ENCODE results near the gene GPR25. TPM values are rescaled to one million over a fixed set of nuclear protein-coding genes. Genes with fewer than 3 reads are reported as not detected.

The GPR25 gene
- total RNA-seq, 4 donors from 2014 or later, result not detected

DNA sequence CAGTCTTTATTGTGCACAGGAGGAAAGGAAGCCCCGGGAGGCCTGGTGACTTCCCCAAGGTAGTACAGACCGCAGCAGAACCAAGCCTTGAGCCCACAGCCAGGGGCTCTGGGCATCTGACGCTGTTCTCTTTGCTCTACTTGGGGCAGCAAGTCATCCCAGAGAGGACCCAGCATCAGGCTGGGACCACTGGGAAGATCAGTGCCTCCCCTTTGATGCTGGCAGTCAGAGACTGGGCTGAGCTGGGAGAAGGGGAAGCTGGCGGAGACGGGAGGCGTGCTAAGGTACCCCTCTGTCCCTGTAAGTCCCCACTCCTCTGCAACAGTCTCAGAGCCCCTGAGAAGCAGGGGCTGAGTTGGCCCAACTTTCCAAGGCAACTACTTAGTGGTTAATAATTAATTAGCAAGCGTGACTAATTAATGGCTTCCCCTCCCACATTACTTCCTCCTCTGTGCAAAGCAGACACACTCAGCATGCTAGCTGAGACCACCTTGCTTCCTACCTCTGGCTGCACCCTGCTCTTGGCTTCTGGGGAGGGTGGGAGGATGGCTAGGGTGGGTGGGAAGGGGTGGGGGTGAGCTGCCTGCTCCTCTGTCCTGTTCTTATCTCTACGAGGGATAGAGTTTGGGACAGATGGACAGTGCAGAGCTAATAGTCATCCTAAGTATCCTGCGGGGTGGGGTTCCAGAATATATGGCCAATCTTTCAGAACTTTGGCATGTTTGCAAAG, 23.2 kb downstream of the GPR25 start:
- TF ChIP-seq, protein P1, sequence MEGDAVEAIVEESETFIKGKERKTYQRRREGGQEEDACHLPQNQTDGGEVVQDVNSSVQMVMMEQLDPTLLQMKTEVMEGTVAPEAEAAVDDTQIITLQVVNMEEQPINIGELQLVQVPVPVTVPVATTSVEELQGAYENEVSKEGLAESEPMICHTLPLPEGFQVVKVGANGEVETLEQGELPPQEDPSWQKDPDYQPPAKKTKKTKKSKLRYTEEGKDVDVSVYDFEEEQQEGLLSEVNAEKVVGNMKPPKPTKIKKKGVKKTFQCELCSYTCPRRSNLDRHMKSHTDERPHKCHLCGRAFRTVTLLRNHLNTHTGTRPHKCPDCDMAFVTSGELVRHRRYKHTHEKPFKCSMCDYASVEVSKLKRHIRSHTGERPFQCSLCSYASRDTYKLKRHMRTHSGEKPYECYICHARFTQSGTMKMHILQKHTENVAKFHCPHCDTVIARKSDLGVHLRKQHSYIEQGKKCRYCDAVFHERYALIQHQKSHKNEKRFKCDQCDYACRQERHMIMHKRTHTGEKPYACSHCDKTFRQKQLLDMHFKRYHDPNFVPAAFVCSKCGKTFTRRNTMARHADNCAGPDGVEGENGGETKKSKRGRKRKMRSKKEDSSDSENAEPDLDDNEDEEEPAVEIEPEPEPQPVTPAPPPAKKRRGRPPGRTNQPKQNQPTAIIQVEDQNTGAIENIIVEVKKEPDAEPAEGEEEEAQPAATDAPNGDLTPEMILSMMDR (IDR thresholded peaks at IDR 0.05; ENCODE audit: low read depth), result no peak

DNA sequence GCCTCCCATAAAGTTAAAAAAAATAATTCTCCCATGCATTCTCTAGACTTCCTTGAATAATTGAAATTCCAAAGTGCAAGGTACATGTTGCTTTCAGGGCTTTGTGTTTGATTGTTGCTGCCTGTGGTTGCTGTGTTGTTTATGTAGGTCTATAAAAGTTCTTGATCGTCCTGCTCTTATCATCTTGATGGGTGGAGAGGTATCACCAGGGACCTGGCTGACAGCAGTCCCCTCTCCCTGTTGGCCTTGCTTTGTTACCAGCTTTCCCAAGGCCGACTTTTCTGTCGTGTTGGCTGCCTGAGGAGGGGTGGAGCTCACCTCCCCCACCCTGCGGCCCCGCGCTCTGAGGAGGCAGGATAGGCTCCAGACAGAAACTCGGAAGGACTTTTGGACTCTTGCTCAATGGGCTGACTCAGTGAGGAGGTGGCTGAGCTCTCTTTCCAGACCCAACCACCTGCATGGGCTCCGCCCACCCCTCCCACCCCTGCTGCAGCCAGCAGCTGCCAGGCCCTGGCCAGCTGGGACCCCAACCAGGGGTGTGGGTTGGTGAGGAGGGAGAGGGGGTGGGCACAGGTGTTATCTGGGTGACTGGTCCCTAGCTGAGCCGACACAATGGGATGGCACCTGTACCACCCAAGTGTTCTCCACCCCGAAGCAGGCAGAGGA, 23.9 kb downstream of the GPR25 start:
- TF ChIP-seq, protein P1 (IDR thresholded peaks at IDR 0.05; ENCODE audit: low read depth), result no peak

DNA sequence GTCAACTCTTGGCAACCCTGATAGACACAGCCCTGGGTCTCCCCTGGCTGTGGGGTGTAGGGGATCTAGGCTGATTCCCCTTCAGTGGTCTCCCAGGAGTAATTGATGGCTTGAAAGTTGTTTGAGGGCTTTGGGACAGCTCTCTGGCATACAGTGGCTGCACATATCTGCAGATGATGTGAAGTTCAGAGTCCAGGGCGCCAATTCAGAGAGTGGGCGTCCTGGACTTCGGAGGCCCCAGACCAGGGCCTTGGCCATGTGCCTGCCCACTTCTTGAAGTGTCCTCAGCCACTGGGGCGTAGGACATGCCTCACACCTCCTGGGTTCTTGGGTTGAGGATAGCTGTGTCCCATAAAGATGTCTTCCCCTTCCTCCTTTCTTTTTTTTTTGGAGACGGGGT, 24.5 kb downstream of the GPR25 start:
- TF ChIP-seq, protein P1 (IDR thresholded peaks at IDR 0.05; ENCODE audit: low read depth), result no peak

DNA sequence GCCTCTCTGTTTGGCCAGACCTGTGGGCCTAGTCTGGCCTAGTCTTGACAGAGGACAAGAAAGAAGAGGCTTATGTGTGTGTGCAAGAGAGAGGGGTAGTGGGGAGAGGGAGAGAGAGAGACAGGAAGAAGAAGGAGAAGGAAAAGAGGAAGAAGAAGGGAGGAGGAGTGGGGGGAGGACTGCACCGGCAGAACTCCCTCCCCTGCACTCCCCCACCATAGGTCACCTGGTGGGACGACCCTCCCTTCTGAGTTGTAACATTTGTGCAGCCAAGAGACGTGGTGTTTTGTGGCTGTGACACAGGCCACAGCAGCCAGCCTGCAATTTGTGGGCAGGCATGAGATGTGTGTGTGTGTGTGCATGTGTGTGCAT, 26.2 kb downstream of the GPR25 start:
- TF ChIP-seq, protein P1 (IDR thresholded peaks at IDR 0.05; ENCODE audit: low read depth), result no peak

DNA sequence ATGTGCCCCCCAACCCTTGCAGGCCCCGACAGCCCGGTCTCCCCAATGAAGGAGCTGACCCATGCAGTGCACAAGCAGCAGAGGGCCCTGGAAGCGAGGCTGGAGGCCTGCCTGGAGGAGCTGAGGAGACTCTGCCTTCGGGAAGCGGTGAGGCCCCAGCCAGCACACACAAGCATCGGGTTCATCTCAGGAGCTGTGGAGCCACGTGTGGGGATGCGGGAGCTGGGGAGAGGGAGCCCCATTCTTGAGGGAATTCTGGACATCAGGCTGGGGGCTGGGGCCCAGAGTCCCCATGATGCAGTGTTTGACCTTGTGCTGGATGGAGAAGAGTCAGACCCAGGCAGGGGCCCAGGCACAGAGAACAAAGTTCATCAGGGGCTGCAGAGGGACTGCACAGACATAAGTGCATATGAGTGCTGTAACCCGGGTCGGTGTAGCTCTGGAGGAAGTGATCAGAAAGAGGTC, 26.7 kb downstream of the GPR25 start:
- TF ChIP-seq, protein P1 (IDR thresholded peaks at IDR 0.05; ENCODE audit: low read depth), result no peak

DNA sequence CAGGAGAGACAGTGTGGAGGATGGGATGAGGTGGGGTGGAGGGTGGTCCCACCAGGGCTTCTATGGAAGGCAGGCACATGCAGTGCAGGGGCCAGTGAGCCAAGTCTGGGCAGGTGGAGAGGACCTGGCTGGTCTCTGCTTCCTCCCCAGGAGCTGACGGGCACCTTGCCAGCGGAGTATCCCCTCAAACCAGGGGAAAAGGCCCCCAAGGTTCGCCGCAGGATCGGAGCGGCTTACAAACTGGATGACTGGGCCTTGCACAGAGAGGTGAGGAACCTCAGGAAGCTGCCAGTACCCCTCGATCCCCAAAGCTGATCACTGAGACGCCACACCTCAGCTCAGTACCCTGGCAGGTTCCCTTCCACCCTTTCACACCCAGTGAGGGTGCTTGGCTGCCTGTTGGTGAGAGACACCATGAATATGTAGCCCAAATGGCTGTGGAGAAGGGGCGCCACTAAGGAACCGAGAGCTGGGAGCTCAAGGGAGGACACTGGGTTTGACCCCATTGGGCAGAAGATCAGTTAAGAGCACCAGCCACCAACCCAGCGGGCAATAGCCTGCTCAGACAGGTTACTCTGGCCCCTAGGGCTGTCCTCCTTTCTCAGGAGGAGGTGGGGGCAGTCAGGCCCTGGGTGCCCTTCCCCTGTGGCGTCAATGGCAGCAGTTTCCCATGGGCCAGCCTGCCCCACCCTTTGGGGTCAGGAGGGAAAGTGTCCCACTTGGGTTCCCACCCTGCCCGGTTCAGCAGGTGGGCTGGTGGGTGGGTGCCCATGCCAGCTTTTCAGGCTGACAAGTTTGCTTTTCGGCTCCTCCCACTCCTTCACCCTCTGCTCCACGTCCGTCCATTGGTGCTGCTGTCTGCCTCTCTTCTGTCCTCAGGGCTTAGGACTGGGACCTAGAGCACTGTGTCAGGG, 27.4 kb downstream of the GPR25 start:
- TF ChIP-seq, protein P1 (IDR thresholded peaks at IDR 0.05; ENCODE audit: low read depth), result no peak

DNA sequence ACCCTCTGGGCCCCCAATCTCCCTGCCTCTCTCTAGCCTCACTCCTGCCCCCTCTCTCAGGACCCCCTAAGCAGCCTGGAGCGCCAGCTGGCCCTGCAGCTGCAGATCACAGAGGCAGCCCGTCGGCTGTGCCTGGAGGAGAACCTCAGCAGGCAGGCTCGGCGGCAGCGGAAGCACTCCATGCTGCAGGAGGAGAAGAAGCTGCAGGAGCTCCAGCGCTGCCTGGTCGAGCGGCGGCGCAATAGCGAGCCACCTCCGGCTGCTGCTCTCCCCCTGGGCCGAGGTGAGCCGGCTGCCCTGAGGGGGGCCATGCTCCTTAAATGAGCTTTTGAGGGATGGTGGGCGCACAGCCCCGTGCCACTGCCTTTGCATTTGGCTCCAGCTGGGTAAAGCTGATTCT, 28.1 kb downstream of the GPR25 start:
- TF ChIP-seq, protein P1 (IDR thresholded peaks at IDR 0.05; ENCODE audit: low read depth), result no peak

Data from subcutaneous adipose tissue (tissue), 4 donors.